H9 (cell line): ENCODE results near the gene MYO3A. TPM values are rescaled to one million over a fixed set of nuclear protein-coding genes. Genes with fewer than 3 reads are reported as not detected.

Source experiments
- DNase-seq: peaks from one replicate; pipeline ENCODE4 v3.0.0-alpha.2; 2017
- H2AFZ ChIP-seq: one replicate; pipeline ENCODE4 v1.6.1; 2013; ENCODE audit warnings: mild to moderate bottlenecking, low read length, control low read depth, moderate library complexity
- H2AK5ac ChIP-seq: 2 replicates; pipeline ENCODE4 v1.6.1; 2013; ENCODE audit warnings: low read length, control low read depth, mixed read lengths; ENCODE audit not compliant: insufficient read length
- H2BK120ac ChIP-seq: one replicate; pipeline ENCODE4 v1.6.1; 2013; ENCODE audit warnings: low read depth, mild to moderate bottlenecking, low read length, control low read depth, inconsistent platforms; ENCODE audit not compliant: poor library complexity, severe bottlenecking
- H2BK12ac ChIP-seq: 2 replicates; pipeline ENCODE4 v1.6.1; 2013; ENCODE audit warnings: low read length, control low read depth, mixed read lengths, low read depth; ENCODE audit not compliant: insufficient read length
- H2BK15ac ChIP-seq: 2 replicates; pipeline ENCODE4 v1.6.1; 2013; ENCODE audit warnings: low read depth, low read length, control low read depth
- H2BK20ac ChIP-seq: one replicate; pipeline ENCODE4 v1.6.1; 2013; ENCODE audit warnings: low read depth, mild to moderate bottlenecking, low read length, control low read depth, inconsistent platforms; ENCODE audit not compliant: poor library complexity, severe bottlenecking
- H2BK5ac ChIP-seq: 2 replicates; pipeline ENCODE4 v1.6.1; 2013; ENCODE audit warnings: low read length, control low read depth, mixed read lengths; ENCODE audit not compliant: insufficient read length
- H3K14ac ChIP-seq: 2 replicates; pipeline ENCODE4 v1.6.1; 2013; ENCODE audit warnings: low read length, control low read depth; ENCODE audit not compliant: insufficient read depth
- H3K18ac ChIP-seq: 2 replicates; pipeline ENCODE4 v1.6.1; 2013; ENCODE audit warnings: low read depth, mild to moderate bottlenecking, mixed read lengths, low read length, control low read depth; ENCODE audit not compliant: insufficient read length
- H3K23ac ChIP-seq: 2 replicates; pipeline ENCODE4 v1.6.1; 2013; ENCODE audit warnings: low read length, control low read depth, mixed read lengths, low read depth; ENCODE audit not compliant: insufficient read length
- H3K23me2 ChIP-seq: 2 replicates; pipeline ENCODE4 v1.6.1; 2013; ENCODE audit warnings: low read depth, mild to moderate bottlenecking, mixed read lengths, low read length, control low read depth; ENCODE audit not compliant: insufficient read length, poor library complexity, severe bottlenecking
- H3K27ac ChIP-seq: 2 replicates; pipeline ENCODE4 v1.5.1; 2013; ENCODE audit warnings: low read length, control low read depth, mixed read lengths, low read depth; ENCODE audit not compliant: insufficient read length
- H3K27me3 ChIP-seq: 2 replicates; pipeline ENCODE4 v1.6.1; 2013; ENCODE audit warnings: low read length, control low read depth, inconsistent platforms; ENCODE audit not compliant: insufficient read depth
- H3K4ac ChIP-seq: 2 replicates; pipeline ENCODE4 v1.6.1; 2013; ENCODE audit warnings: low read depth, mild to moderate bottlenecking, control low read depth, inconsistent platforms, low read length, moderate library complexity
- H3K4me1 ChIP-seq: 2 replicates; pipeline ENCODE4 v1.6.1; 2013; ENCODE audit warnings: low read length, control low read depth, inconsistent platforms; ENCODE audit not compliant: insufficient read depth
- H3K4me2 ChIP-seq: 2 replicates; pipeline ENCODE4 v1.6.1; 2013; ENCODE audit warnings: low read length, control low read depth, mixed read lengths; ENCODE audit not compliant: insufficient read length, insufficient read depth
- H3K56ac ChIP-seq: 2 replicates; pipeline ENCODE4 v1.6.1; 2013; ENCODE audit warnings: low read depth, mild to moderate bottlenecking, mixed read lengths, low read length, control low read depth; ENCODE audit not compliant: insufficient read length
- H3K79me1 ChIP-seq: 2 replicates; pipeline ENCODE4 v1.6.1; 2013; ENCODE audit warnings: low read depth, mild to moderate bottlenecking, moderate library complexity, low read length, control low read depth, inconsistent platforms; ENCODE audit not compliant: insufficient read depth, poor library complexity, severe bottlenecking
- H3K79me2 ChIP-seq: 2 replicates; pipeline ENCODE4 v1.6.1; 2013; ENCODE audit warnings: low read length, control low read depth, inconsistent platforms; ENCODE audit not compliant: insufficient read depth
- H3K9ac ChIP-seq: 2 replicates; pipeline ENCODE4 v1.6.1; 2013; ENCODE audit warnings: low read length, control low read depth, mixed read lengths; ENCODE audit not compliant: insufficient read length; ENCODE audit errors: extremely low read depth
- H3K9me3 ChIP-seq: one replicate; pipeline ENCODE4 v1.6.1; 2013; ENCODE audit warnings: low read depth, low read length, inconsistent platforms; ENCODE audit not compliant: control insufficient read depth
- H3T11ph ChIP-seq: one replicate; pipeline ENCODE4 v1.6.1; 2013; ENCODE audit warnings: mild to moderate bottlenecking, low read length, control low read depth, inconsistent platforms
- H4K20me1 ChIP-seq: one replicate; pipeline ENCODE4 v1.6.1; 2013; ENCODE audit not compliant: control insufficient read depth, insufficient read length, insufficient read depth
- H4K5ac ChIP-seq: 2 replicates; pipeline ENCODE4 v1.6.1; 2013; ENCODE audit warnings: low read depth, mild to moderate bottlenecking, mixed read lengths, low read length, control low read depth; ENCODE audit not compliant: insufficient read length
- H4K8ac ChIP-seq: replicated peaks from 2 replicates; pipeline ENCODE4 v1.6.1; 2013; ENCODE audit warnings: low read length, control low read depth, mixed read lengths, low read depth; ENCODE audit not compliant: insufficient read length
- H4K91ac ChIP-seq: 2 replicates; pipeline ENCODE4 v1.6.1; 2013; ENCODE audit warnings: low read depth, mild to moderate bottlenecking, moderate library complexity, mixed read lengths, low read length, control low read depth; ENCODE audit not compliant: insufficient read length
- H3K27ac Mint-ChIP-seq, 3 experiments: 2 replicates in 2 of 3; 3 replicates in 1 of 3; pipeline ENCODE4 v1.8.0; 2020 to 2021; ENCODE audit warnings: mixed read lengths in 3 of 3, mild to moderate bottlenecking in 1 of 3, moderate library complexity in 1 of 3
- H3K27me3 Mint-ChIP-seq: 2 replicates; pipeline ENCODE4 v1.8.0; 2021; ENCODE audit warnings: low read depth, mild to moderate bottlenecking, moderate library complexity, mixed read lengths
- H3K36me3 Mint-ChIP-seq, 3 experiments: 2 replicates in 2 of 3; 3 replicates in 1 of 3; pipeline ENCODE4 v1.8.0; 2020 to 2021; ENCODE audit warnings: low read depth in 3 of 3, mixed read lengths in 3 of 3; ENCODE audit not compliant: insufficient read depth in 1 of 3
- H3K4me1 Mint-ChIP-seq, 2 experiments: 2 replicates each; pipeline ENCODE4 v1.8.0; 2020; ENCODE audit warnings: mixed read lengths in 2 of 2
- H3K4me3 Mint-ChIP-seq, 2 experiments: 2 replicates in 1 of 2; 3 replicates in 1 of 2; pipeline ENCODE4 v1.8.0; 2020 to 2021; ENCODE audit warnings: mild to moderate bottlenecking in 2 of 2, mixed read lengths in 2 of 2, moderate library complexity in 1 of 2
- H3K9me3 Mint-ChIP-seq, 2 experiments: 2 replicates in 1 of 2; 3 replicates in 1 of 2; pipeline ENCODE4 v1.8.0; 2020; ENCODE audit warnings: mild to moderate bottlenecking in 2 of 2, mixed read lengths in 2 of 2, moderate library complexity in 1 of 2
- WGBS: extraction: QIAGEN DNeasy Blood & Tissue Kit; methylation state at CpG from one replicate; pipeline ENCODE4 v1.1.7; 2013; ENCODE audit warnings: missing lambda C conversion rate, low lambda C conversion rate, mixed read lengths; ENCODE audit not compliant: insufficient read length; ENCODE audit errors: extremely low coverage; 5-methylcytosine and 5-hydroxymethylcytosine counted together
- total RNA-seq: library from RNA; stranded (reverse); gene quantifications from 2 replicates; pipeline ENCODE4 v1.2.1, GENCODE V29; 2021
- TF ChIP-seq, protein P1 (sequence below): fragments of 200-600 bp; sonication (generic); conservative IDR thresholded peaks from 3 replicates; pipeline ENCODE4 v1.8.0; 2021; ENCODE audit warnings: antibody characterized with exemption, mild to moderate bottlenecking

Gene MYO3A
- total RNA-seq, 1 experiment from 2014 or later, result 4.3 TPM

DNA sequence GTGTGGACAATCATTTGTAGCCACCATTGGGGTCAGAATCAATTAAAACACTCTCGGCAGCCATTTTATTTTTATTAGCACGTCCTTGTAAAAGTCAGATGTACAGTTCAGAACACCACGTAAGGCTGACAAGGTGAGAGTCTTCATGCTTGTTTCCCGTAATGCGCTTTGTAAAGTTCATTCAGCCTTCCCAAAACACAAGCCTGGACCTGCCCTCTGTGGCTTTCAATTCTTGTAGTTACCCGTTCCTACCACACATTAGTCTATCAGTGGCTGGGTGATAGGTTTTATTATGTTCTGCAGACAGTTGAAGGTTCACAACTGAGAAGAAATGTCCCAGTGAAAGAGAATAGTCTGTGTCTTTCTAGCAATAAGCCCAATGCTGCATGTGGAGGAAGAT, 317.9 kb downstream of the MYO3A start:
- Histone ChIP-seq H3K23me2 (no peaks in the 10 kb centered on the region), H3K18ac (no peak overlapping the region), H2BK12ac (no peak overlapping the region), H2AFZ (no peak overlapping the region), H2BK20ac (no peak overlapping the region), H3K56ac (no peak overlapping the region), H3K4me1 (no peaks in the 10 kb centered on the region; the same call in 1 of the 2 replicates), H4K91ac (no peak overlapping the region), H3K27ac (no peak overlapping the region), H3K14ac (no peak overlapping the region), H3K79me1 (no peaks in the 10 kb centered on the region), H3K23ac (no peak overlapping the region), H2BK15ac (no peak overlapping the region), H4K5ac (no peak overlapping the region), H2BK5ac (no peak overlapping the region), H3K27me3 (no peaks in the 10 kb centered on the region), H3K4ac (no peak overlapping the region), H4K20me1 (no peaks in the 10 kb centered on the region), H3K4me2 (no peak overlapping the region), H4K8ac (no peak overlapping the region), H3K9me3 (no peaks in the 10 kb centered on the region), H3K9ac (no peak overlapping the region), H3T11ph (no peak overlapping the region), H2BK120ac (no peak overlapping the region), H3K79me2 (no peaks in the 10 kb centered on the region), H2AK5ac (no peak overlapping the region)
- H3K36me3 Mint-ChIP-seq, result no peaks in the 10 kb centered on the region; a peak in 1 of 7 replicates
- DNase-seq, result no peak
- no peak overlapping the region for H3K27ac Mint-ChIP-seq
- no peak overlapping the region for H3K4me3 Mint-ChIP-seq
- H3K27me3 Mint-ChIP-seq, result no peaks in the 10 kb centered on the region; the same call in 1 of the 2 replicates
- peaks cover 6 to 12% of the 10 kb centered on the region in 2 experiments; a peak in 2 of 4 replicates for H3K4me1 Mint-ChIP-seq
- WGBS, result no CpG with 5 or more reads among the region's 6 CpGs
- H3K9me3 Mint-ChIP-seq, result peaks cover 0 to 5% of the 10 kb centered on the region in 2 experiments; a peak in 2 of 5 replicates
- TF ChIP-seq, protein P1, sequence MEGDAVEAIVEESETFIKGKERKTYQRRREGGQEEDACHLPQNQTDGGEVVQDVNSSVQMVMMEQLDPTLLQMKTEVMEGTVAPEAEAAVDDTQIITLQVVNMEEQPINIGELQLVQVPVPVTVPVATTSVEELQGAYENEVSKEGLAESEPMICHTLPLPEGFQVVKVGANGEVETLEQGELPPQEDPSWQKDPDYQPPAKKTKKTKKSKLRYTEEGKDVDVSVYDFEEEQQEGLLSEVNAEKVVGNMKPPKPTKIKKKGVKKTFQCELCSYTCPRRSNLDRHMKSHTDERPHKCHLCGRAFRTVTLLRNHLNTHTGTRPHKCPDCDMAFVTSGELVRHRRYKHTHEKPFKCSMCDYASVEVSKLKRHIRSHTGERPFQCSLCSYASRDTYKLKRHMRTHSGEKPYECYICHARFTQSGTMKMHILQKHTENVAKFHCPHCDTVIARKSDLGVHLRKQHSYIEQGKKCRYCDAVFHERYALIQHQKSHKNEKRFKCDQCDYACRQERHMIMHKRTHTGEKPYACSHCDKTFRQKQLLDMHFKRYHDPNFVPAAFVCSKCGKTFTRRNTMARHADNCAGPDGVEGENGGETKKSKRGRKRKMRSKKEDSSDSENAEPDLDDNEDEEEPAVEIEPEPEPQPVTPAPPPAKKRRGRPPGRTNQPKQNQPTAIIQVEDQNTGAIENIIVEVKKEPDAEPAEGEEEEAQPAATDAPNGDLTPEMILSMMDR, result no peak
